Measurements from ENCODE around the gene NDUFV2.

DNA sequence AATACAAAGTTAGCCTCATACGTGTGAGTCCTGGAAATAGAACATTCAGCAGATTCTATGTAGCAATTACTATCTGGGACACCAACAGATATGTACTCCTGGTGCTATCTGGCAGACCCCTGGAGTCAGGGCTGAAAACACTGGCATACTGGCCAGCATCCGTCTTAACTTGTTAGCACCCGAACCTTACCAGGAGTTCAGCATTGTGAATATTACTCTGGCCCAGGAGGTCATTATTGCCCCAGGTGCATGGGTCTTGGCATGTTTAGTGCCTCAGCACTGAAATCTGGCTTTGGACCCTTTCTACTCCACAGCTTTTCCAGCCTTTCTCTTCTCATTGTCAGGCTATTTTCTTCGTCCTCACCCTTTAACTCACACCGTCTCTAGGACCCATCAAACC, 11.9 kb upstream of the NDUFV2 start:
- TF ChIP-seq CTCF (IDR thresholded peaks at IDR 0.05; ENCODE audit: low read length) (no peak), EZH2 (IDR thresholded peaks at IDR 0.05; ENCODE audit: borderline replicate concordance, low read length) (no peak)

Data from OCI-LY1 (cell line).